Kidney epithelial cell (primary cell): ENCODE results near the gene WARS2. TPM values are rescaled to one million over a fixed set of nuclear protein-coding genes. Genes with fewer than 3 reads are reported as not detected.

ENCODE experiments used
- DNase-seq: peaks from one replicate; pipeline ENCODE4 v3.0.0-alpha.2; 2010; ENCODE audit warnings: low read depth
- H3K27me3 ChIP-seq: 2 replicates; pipeline ENCODE4 v1.6.0; 2011; ENCODE audit warnings: low read length; ENCODE audit not compliant: control insufficient read depth, insufficient read depth
- H3K36me3 ChIP-seq: 2 replicates; pipeline ENCODE4 v1.5.1; 2011; ENCODE audit warnings: low read length; ENCODE audit not compliant: control insufficient read depth, insufficient read depth
- H3K4me3 ChIP-seq: 2 replicates; pipeline ENCODE4 v1.5.1; 2011; ENCODE audit warnings: low read depth, mild to moderate bottlenecking, control low read depth, low read length
- CTCF ChIP-seq: IDR thresholded peaks from 2 replicates; pipeline ENCODE4 v1.5.1; 2011; ENCODE audit warnings: mild to moderate bottlenecking, moderate library complexity, low read length, control low read depth, inconsistent platforms; ENCODE audit not compliant: insufficient read depth, poor library complexity, severe bottlenecking
- total RNA-seq: library from RNA; depleted of rRNA; stranded (reverse); fragments of >200 nt; gene quantifications from 2 replicates; pipeline ENCODE4 v1.2.3, GENCODE V29; 2015

WARS2 gene
- total RNA-seq, 1 donor from 2014 or later: 18.7 TPM

- DNase-seq: no peak
- no peaks in the 10 kb centered on the region for H3K36me3 ChIP-seq
- no peak overlapping the region for H3K4me3 ChIP-seq
- no peak for TF ChIP-seq CTCF
- H3K27me3 ChIP-seq: peaks cover 90% of the 10 kb centered on the region
Measured at GRCh38 chr1:119000371-119001180, 139.9 kb downstream of the WARS2 start.

- no peak for DNase-seq
- Histone ChIP-seq H3K4me3 (no peak overlapping the region), H3K27me3 (peaks cover 93% of the 10 kb centered on the region)
Measured at GRCh38 chr1:118999348-119000071, 140.9 kb downstream of the WARS2 start.

GRCh38 chr1:118998171-118998570 is 142.3 kb downstream of the WARS2 start:
- H3K36me3 ChIP-seq: no peaks in the 10 kb centered on the region
- TF ChIP-seq CTCF: no peak
- H3K4me3 ChIP-seq: no peak overlapping the region
- peaks cover 94% of the 10 kb centered on the region for H3K27me3 ChIP-seq
- no peak for DNase-seq

More at GRCh38 chr1:118999348-119000071, 140.9 kb downstream of the WARS2 start:
- H3K36me3 ChIP-seq: no peaks in the 10 kb centered on the region
- TF ChIP-seq CTCF: no peak

GRCh38 chr1:118997225-118997624 is 143.2 kb downstream of the WARS2 start:
- H3K27me3 ChIP-seq: peaks cover 93% of the 10 kb centered on the region
- TF ChIP-seq CTCF: no peak
- no peak for DNase-seq
- no peaks in the 10 kb centered on the region for H3K36me3 ChIP-seq
- no peak overlapping the region for H3K4me3 ChIP-seq

- Histone ChIP-seq H3K4me3 (no peak overlapping the region), H3K36me3 (no peaks in the 10 kb centered on the region), H3K27me3 (peaks cover 94% of the 10 kb centered on the region)
- no peak for DNase-seq
- TF ChIP-seq CTCF: no peak
Measured at GRCh38 chr1:118995312-118996016, 145.0 kb downstream of the WARS2 start.
